SKM-1 (cell line): ENCODE results near the gene NKIRAS2.
"Not testable (repeated sequence)": the region's sequence is repeated elsewhere in the genome, so short reads cannot be mapped to it uniquely, and the experiment has no call there.

Source experiments
- DNase-seq: peaks from one replicate; lab custom pipeline; 2025; ENCODE audit not compliant: unreplicated experiment; lab: John Stamatoyannopoulos, UW

Gene NKIRAS2

DNA sequence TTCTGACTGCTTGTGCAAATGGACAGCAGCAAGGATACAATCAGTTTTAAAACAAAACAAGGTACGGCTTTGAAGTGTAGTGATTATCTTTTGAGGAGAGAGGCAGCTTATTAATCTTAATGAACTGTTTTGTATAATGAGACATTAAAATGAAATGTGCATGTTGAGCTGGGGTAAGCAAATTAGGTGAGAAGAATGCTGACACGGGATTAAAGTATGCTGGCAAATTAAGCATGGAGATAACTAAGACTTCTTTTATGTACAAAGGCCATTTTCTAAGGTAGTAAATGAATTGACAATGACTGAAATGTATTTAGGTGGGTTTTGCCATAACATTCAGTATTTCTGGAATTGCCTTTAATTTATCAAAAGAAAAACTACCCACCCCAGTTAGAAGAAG lies 21.4 kb upstream of the NKIRAS2 start:
- no peak for DNase-seq

DNA sequence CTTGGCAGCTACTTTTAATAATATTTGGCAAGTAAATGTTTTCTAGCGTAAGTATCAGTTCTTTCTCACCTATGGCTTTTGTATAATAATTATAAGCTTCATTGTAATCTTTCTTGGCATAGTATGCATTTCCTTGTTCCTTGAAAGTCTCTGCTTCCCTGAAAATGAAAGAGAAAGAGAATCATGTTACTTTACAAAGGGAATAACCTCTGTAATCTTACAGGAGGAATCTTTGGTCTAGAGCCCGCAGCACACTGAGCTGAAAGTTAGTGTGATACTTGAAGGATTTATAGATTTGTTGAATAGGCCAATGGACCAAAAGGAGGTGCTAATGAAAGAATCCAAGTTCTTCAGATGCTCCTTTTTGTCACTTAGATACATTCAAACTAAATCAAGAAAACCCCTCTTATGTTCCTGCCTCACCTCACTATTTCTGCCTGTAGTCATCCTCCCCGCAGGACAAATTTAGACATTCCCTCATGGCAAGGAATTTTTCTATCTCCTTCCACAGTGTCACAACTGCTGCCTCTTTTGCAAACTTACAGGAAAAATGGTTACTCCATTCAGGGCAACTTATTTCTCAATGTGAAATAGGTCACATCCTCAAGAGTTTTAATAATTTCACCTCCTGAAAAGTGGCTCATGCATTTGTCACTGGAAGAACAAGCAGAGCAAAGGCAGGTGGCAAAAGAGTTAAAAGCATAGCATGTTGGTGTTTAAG lies 19.3 kb upstream of the NKIRAS2 start:
- no peak for DNase-seq

DNA sequence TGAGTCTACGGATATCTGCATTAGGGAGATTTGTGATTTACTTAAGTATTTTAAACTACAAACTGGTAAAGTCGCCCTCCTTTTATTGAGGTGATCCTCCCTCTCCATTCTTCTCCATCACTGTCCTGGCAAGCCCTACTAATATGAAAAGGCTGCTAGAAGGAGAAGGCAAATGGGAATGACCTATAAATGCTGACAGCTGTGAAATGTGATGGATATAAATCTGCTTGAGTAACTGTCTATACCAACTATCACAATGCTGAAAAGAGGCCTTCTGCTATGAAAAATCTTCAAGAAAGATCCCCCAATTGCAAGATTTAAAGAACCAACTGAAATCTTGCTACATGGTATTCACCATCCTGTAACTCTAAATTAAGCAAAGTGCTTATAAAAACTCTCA lies 18.2 kb upstream of the NKIRAS2 start:
- DNase-seq = no peak

- DNase-seq = no peak
Measured at GRCh38 chr17:42002175-42002791, 17.6 kb upstream of the NKIRAS2 start.

DNA sequence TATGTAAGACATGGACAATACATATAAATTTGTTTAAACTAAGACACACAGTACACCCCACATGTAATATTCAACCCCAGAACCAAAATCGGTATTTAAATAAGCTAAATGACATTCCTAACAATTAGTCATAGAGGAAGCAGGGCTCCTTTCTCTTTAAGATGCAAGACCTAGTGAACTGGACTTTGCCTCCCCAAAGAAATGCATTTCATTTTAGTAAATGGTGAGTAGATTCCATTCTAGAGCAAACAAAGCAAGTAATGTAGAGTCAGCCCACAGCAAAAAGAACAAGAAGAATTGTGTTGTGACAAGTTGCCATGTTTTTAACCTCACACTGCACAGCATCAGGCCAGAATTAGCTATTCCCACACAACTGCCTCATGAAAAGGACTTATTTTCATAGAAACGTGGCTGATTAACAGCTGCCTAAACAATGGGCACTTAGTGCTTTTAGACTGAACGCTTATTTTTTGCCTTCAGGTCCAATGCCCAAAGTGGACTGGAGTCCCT lies 17.0 kb upstream of the NKIRAS2 start:
- DNase-seq = no peak

- DNase-seq = no peak
Measured at GRCh38 chr17:42005166-42005565, 14.7 kb upstream of the NKIRAS2 start.

DNA sequence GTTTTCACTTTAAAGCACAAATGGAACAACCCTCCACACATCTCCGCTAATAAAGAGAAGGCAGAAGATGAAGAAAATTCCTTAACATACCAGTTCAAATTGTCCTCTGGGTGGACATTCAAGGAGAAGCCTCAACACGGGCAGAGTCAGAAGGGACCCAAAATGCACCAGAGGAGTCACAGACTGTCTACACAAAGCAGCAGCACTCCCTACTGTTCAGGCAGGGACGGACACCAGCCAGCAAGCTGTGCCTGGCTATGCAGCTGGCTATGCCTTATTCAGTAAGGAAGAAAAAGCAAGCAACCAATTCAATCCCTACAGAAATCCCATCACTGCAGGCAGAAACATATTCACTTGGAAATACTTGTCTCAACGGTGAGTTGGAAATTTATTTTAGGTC lies 10.7 kb upstream of the NKIRAS2 start:
- no peak for DNase-seq

DNA sequence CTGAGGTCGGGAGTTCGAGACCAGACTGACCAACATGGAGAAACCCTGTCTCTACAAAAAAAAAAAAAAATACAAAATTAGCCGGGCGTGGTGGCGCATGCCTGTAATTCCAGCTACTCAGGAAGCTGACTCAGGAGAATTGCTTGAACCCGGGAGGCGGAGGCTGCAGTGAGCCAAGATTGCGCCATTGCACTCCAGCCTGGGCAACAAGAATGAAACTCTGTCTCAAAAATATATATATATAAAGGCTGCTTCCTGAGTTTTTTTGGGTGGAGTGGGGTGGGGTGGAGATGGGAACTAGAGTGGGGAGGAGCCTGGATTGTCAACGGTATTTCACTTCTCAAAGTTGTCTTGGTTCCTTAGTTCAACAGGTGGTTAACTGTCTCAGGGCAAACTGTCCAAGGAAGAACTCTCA lies 9.6 kb upstream of the NKIRAS2 start:
- not testable (repeated sequence) for DNase-seq

- no peak for DNase-seq
Measured at GRCh38 chr17:42010898-42011516, 8.9 kb upstream of the NKIRAS2 start.

DNA sequence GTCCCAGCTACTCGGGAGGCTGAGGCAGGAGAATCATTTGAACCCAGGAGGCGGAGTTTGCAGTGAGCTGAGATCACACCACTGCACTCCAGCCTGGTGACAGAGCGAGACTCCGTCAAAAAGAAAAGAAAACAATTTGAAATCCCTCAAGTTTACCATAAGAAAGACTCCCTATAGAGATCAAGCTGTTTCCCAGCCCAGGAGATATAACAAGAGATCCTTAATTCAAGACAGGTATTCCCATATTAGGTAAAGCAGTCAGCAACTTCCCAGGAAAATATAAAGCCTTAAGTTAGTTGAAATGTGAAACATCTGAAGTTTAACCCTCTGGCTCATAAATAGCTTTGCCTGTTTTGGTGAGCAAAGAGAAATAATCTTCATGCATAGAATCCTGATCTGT lies 7.5 kb upstream of the NKIRAS2 start:
- not testable (repeated sequence) for DNase-seq

DNA sequence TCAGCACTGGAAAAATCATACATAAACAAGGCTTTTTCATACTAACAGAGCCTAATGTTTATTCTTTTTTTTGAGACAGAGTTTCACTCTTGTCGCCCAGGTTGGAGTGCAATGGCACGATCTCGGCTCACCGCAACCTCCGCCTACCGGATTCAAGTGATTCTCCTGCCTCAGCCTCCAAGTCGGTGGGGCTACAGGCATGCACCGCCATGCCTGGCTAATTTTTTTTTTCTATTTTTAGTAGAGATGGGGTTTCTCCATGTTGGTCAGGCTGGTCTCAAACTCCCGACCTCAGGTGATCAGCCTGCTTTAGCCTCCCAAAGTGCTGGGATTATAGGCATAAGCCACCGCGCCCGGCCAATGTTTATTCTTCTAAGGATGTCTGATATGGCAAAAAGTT lies 6.2 kb upstream of the NKIRAS2 start:
- DNase-seq = not testable (repeated sequence)

GRCh38 chr17:42016411-42016831 lies 3.5 kb upstream of the NKIRAS2 start:
- DNase-seq = no peak

DNA sequence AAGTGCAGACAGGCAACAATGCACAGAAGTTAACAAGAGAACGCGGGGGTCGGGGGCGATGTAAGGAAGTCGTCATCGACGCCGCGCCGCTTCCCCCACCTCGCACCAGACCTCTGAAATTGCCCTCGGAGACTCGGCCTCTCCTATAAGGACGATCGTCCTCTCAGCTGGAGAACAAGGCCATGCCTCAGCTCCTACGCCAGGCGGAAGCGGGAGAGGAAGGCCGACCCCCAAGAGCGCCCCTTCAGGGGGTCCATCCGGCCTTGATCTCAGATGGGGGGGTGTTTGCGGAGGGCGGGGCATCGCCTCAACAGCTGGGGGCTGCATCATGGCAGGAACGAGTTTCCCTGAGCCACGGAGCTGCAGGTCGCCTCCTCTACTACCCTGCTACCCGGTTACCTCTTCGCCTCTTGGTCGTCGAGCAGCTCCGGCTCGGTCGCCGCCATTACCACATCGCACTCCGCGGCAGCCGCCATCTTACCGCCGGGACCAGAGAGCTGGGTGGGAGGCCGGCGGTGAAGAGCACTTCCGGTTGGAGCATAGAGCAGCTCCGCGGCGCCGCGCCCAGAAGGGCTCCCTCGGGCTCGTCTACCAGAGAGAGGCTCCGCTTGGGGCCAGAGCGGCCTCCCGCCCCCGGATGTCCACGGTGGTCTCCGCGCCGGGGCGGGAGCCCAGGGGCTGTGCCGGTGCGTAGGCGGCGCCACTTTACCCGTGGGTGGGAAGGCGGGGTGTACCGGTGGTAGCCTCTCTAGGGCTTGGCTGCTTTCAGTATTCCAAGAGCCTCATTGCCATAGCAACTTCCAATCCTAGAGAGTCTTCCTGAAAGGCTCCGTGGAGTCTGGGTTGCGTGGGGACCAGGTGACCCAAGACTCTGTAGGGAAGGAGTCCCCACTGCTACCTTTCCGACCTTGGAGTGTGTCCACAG lies 2.7 kb upstream of the NKIRAS2 start, which contains the start of gene DNAJC7:
Gene DNAJC7, minus strand, starts transcription at position 499 of the 925 bp plus-strand sequence. Its CDS starts 23 bp downstream, at position 476.
- peak; percentile 79 for DNase-seq

DNA sequence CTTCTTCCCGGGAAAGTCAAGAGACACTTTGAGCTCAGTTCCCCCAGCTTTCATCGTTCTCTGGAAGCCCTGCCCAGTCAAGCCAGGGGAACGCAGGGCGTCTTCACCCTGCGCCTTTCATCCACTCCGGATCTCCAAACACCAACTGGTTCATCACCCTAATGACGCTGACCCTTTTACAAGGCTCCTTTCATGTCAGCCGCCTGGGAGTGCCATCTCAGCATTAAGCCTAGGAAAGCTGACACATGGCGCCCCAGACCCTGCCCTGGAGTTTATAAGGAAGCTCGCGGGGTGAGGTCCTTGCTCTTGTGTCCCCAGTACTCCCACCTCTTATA lies 2.1 kb upstream of the NKIRAS2 start:
- no peak for DNase-seq

GRCh38 chr17:42018339-42018738 lies 1.6 kb upstream of the NKIRAS2 start:
- DNase-seq = no peak

DNA sequence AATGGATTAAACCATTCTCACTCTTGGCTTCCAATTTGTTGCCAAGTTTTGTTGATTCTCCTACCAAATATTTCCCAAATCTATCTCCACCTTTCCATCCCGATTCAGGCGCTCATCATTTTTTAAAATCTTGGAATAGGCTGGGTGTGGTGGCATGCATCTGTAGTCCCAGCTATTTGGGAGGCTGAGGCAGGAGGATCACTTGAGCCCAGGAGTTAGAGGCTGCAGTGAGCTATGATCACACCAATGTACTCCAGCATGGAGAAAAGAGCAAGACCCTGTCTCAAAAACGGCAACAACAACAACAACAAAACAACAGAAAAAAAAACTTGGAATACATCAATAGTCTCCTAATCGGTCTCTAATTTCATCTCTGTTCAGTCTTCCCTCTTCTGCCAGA lies 902 bp upstream of the NKIRAS2 start:
- no peak for DNase-seq

DNA sequence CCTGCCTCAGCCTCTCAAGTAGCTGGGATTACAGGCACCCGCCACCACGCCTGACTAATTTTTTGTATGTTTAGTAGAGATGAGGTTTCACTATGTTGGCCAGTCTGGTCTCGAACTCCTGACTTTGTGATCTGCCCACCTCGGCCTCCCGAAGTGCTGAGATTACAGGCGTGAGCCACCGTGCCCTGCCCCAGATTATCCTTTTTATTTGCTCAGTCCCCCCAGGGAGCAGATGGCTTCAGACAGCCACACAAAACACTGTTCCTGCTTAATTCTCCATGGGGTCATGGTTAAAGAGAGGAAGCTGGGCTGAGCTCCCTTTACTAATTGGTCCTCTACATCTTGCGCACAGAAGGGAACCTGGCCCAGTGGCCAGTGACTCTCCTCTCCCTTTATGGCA lies 955 bp downstream of the NKIRAS2 start:
- DNase-seq = not testable (repeated sequence)

DNA sequence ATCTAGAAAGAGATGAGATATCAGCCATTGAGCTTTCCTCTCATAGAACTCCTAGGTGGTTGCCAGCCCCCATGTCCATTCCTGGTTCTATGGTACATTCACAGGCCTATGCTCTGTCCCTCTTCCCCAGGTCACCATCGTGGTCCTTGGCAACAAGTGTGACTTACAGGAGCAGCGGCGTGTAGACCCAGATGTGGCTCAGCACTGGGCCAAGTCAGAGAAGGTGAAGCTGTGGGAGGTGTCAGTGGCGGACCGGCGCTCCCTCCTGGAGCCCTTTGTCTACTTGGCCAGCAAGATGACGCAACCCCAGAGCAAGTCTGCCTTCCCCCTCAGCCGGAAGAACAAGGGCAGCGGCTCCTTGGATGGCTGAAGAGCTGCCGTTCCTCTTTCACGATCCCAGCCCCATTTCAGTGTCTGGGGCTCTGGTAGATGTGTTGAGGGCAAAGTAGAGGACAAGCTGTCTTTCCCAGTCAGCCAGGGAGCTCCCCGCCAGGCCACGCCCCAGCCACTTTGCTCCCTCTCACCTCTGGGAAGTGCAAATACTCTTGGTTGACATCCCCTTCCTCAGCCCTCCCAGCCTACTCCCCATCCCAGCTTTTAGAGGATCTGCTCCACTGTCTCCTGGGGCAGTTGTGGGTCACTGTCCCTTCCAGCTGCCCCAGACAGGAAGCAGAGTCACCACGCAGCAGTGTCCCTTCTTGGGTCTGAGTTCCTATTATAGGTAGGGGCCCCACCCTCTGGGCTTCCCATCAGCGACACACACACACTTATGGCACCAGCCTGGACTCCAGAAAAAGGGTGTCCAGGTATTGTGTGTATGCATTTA lies 3.8 kb downstream of the NKIRAS2 start:
- DNase-seq = peak; percentile 96

DNA sequence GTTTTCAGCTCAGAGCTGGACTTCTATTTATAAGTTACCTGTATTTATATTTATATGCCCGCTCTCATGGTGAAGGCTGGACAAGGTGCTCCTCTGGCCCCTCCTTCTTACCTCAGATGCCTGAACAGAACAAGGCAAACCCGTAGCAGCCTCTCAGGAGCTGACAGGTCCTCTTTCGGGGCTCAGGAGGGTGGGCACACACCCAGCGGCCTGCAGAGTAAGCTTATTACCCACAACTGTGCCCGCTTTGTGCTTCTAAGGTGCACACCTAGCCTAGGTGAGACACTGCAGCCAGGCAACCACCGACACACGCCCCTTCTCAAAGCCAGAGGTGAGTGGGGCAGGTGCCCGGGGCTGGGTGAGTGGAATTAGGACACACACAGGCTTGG lies 5.3 kb downstream of the NKIRAS2 start:
- DNase-seq = no peak

GRCh38 chr17:42025936-42026335 lies 6.0 kb downstream of the NKIRAS2 start:
- no peak for DNase-seq
